ENCODE data around the gene RNF144A. TPM values are rescaled to one million over a fixed set of nuclear protein-coding genes. Genes with fewer than 3 reads are reported as not detected.

Gene RNF144A
- total and polyA plus RNA-seq, 2 experiments from 2014 or later: 2.8 to 14.7 TPM

- Histone ChIP-seq H3K27me3 (ENCODE audit: insufficient read depth) (no peaks in the 10 kb centered on the region), H3K36me3 (ENCODE audit: insufficient read depth) (no peaks in the 10 kb centered on the region; the same call in 1 of the 2 replicates)
Measured at GRCh38 chr2:7044253-7045250, 127.3 kb downstream of the RNF144A start.

More at GRCh38 chr2:7044253-7045250, 127.3 kb downstream of the RNF144A start:
- TF ChIP-seq ZNF462 (CRISPR knock-in tag; IDR thresholded peaks at IDR 0.05): no peak
- TF ChIP-seq, protein P1, sequence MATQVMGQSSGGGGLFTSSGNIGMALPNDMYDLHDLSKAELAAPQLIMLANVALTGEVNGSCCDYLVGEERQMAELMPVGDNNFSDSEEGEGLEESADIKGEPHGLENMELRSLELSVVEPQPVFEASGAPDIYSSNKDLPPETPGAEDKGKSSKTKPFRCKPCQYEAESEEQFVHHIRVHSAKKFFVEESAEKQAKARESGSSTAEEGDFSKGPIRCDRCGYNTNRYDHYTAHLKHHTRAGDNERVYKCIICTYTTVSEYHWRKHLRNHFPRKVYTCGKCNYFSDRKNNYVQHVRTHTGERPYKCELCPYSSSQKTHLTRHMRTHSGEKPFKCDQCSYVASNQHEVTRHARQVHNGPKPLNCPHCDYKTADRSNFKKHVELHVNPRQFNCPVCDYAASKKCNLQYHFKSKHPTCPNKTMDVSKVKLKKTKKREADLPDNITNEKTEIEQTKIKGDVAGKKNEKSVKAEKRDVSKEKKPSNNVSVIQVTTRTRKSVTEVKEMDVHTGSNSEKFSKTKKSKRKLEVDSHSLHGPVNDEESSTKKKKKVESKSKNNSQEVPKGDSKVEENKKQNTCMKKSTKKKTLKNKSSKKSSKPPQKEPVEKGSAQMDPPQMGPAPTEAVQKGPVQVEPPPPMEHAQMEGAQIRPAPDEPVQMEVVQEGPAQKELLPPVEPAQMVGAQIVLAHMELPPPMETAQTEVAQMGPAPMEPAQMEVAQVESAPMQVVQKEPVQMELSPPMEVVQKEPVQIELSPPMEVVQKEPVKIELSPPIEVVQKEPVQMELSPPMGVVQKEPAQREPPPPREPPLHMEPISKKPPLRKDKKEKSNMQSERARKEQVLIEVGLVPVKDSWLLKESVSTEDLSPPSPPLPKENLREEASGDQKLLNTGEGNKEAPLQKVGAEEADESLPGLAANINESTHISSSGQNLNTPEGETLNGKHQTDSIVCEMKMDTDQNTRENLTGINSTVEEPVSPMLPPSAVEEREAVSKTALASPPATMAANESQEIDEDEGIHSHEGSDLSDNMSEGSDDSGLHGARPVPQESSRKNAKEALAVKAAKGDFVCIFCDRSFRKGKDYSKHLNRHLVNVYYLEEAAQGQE (IDR thresholded peaks at IDR 0.05; ENCODE audit: unreplicated experiment): no peak
- no peak for TF ChIP-seq ZNF114 (CRISPR knock-in tag; IDR thresholded peaks at IDR 0.05)
- TF ChIP-seq, protein P2, sequence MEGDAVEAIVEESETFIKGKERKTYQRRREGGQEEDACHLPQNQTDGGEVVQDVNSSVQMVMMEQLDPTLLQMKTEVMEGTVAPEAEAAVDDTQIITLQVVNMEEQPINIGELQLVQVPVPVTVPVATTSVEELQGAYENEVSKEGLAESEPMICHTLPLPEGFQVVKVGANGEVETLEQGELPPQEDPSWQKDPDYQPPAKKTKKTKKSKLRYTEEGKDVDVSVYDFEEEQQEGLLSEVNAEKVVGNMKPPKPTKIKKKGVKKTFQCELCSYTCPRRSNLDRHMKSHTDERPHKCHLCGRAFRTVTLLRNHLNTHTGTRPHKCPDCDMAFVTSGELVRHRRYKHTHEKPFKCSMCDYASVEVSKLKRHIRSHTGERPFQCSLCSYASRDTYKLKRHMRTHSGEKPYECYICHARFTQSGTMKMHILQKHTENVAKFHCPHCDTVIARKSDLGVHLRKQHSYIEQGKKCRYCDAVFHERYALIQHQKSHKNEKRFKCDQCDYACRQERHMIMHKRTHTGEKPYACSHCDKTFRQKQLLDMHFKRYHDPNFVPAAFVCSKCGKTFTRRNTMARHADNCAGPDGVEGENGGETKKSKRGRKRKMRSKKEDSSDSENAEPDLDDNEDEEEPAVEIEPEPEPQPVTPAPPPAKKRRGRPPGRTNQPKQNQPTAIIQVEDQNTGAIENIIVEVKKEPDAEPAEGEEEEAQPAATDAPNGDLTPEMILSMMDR (conservative IDR thresholded peaks at IDR 0.05; ENCODE audit: low read depth in 2 of 2): peak; percentile 87 to 90
- no peak for TF ChIP-seq EZH2 (IDR thresholded peaks at IDR 0.05; ENCODE audit: low read depth, unreplicated experiment)
- no peak overlapping the region for H2AFZ ChIP-seq
- ATAC-seq: peak; percentile 79
- peaks cover 8% of the 10 kb centered on the region; the same call in 1 of the 2 replicates for H3K4me1 ChIP-seq (ENCODE audit: insufficient read depth)
- H3K4me3 ChIP-seq: no peak overlapping the region
- H3K27ac Mint-ChIP-seq: no peak overlapping the region
- no peaks in the 10 kb centered on the region for H3F3A ChIP-seq (replicated peaks; ENCODE audit: low read depth)
- no peaks in the 10 kb centered on the region; the same call in 1 of the 3 replicates for H3K36me3 Mint-ChIP-seq (ENCODE audit: low read depth)
- peaks cover 15% of the 10 kb centered on the region for H3K4me1 Mint-ChIP-seq
- no peaks in the 10 kb centered on the region for H4K20me1 ChIP-seq (replicated peaks; ENCODE audit: insufficient read depth)
- no peaks in the 10 kb centered on the region for H3K9me2 ChIP-seq (ENCODE audit: insufficient read depth)
- no peak overlapping the region for H3K4me2 ChIP-seq
- H3K27ac ChIP-seq (ENCODE audit: low read depth): no peak overlapping the region
- no peaks in the 10 kb centered on the region; the same call in 2 of the 3 replicates for H3K9me3 Mint-ChIP-seq
- peaks cover 10% of the 10 kb centered on the region for H3K27me3 Mint-ChIP-seq (ENCODE audit: insufficient read depth, low read depth, poor library complexity)
- DNase-seq (ENCODE audit: low spot score): peak; percentile 76
- H3K4me3 Mint-ChIP-seq: no peak overlapping the region
- H3K79me2 ChIP-seq (replicated peaks; ENCODE audit: insufficient read depth): no peaks in the 10 kb centered on the region
